Osteoblast (primary cell): ENCODE results near the gene ZFYVE27. TPM values are rescaled to one million over a fixed set of nuclear protein-coding genes. Genes with fewer than 3 reads are reported as not detected.

Source experiments
- DNase-seq: peaks from one replicate; pipeline ENCODE4 v3.0.0; 2011; ENCODE audit warnings: low spot score, mixed read lengths; ENCODE audit not compliant: insufficient read length; ENCODE audit errors: missing footprints
- H2AFZ ChIP-seq: 2 replicates; pipeline ENCODE4 v1.6.0; 2011; ENCODE audit warnings: mild to moderate bottlenecking, low read length
- H3K27ac ChIP-seq: 2 replicates; pipeline ENCODE4 v1.5.1; 2011; ENCODE audit warnings: mild to moderate bottlenecking, low read depth, low read length, moderate library complexity
- H3K27me3 ChIP-seq: 2 replicates; pipeline ENCODE4 v1.6.0; 2012; ENCODE audit warnings: mild to moderate bottlenecking, control low read depth, inconsistent platforms, low read length, moderate library complexity; ENCODE audit not compliant: insufficient read depth
- H3K36me3 ChIP-seq: 2 replicates; pipeline ENCODE4 v1.5.1; 2011; ENCODE audit warnings: mild to moderate bottlenecking, low read length, control low read depth, moderate library complexity; ENCODE audit not compliant: insufficient read depth
- H3K4me1 ChIP-seq: 2 replicates; pipeline ENCODE4 v1.5.1; 2011; ENCODE audit warnings: mild to moderate bottlenecking, low read length, control low read depth, moderate library complexity; ENCODE audit not compliant: insufficient read depth
- H3K4me2 ChIP-seq: 2 replicates; pipeline ENCODE4 v1.6.0; 2011; ENCODE audit warnings: mild to moderate bottlenecking, low read length; ENCODE audit not compliant: insufficient read depth
- H3K4me3 ChIP-seq: fragments of 200-600 bp; sonication (generic); 3 replicates; pipeline ENCODE4 v1.5.1; 2012; ENCODE audit warnings: mild to moderate bottlenecking, low read length, inconsistent platforms; ENCODE audit not compliant: insufficient read depth
- H3K79me2 ChIP-seq: 2 replicates; pipeline ENCODE4 v1.6.0; 2012; ENCODE audit warnings: mild to moderate bottlenecking, low read length, control low read depth, inconsistent platforms; ENCODE audit not compliant: insufficient read depth
- H3K9me3 ChIP-seq: 2 replicates; pipeline ENCODE4 v1.5.1; 2011; ENCODE audit warnings: low read depth, low read length, control low read depth
- H4K20me1 ChIP-seq: 2 replicates; pipeline ENCODE4 v1.6.0; 2012; ENCODE audit warnings: mild to moderate bottlenecking, low read length, control low read depth; ENCODE audit not compliant: insufficient read depth
- total RNA-seq: library from RNA; depleted of rRNA; stranded (reverse); fragments of >200 nt; gene quantifications from 2 replicates; pipeline ENCODE4 v1.2.3, GENCODE V29; 2012
- TF ChIP-seq, protein P1 (sequence below): IDR thresholded peaks from 2 replicates; pipeline ENCODE4 v1.5.1; 2011; ENCODE audit warnings: mild to moderate bottlenecking, low read depth, low read length, moderate library complexity; ENCODE audit errors: extremely low read depth

The ZFYVE27 gene
- total RNA-seq, 1 donor, result 19.9 TPM

DNA sequence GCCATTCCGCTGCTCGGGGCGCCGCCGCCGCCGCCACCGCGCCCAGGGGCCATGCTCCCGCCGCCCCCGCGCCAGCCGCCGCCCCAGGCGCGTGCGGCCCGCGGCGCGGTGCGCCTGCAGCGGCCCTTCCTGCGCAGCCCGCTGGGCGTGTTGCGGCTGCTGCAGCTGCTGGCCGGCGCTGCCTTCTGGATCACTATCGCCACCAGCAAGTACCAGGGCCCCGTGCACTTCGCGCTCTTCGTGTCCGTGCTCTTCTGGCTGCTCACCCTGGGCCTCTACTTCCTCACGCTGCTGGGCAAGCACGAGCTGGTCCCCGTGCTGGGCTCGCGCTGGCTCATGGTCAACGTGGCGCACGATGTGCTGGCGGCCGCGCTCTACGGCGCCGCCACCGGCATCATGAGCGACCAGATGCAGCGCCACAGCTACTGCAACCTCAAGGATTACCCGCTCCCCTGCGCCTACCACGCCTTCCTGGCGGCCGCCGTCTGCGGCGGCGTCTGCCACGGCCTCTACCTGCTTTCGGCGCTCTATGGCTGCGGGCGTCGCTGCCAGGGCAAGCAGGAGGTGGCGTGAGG, 23.0 kb upstream of the ZFYVE27 start:
- H3K9me3 ChIP-seq, result no peaks in the 10 kb centered on the region
- peaks cover 29% of the 10 kb centered on the region for H3K36me3 ChIP-seq
- peak overlapping the region; percentile 85 for H3K4me3 ChIP-seq
- H2AFZ ChIP-seq, result peak overlapping the region; percentile 78
- peak; percentile 97 for DNase-seq
- peak overlapping the region; percentile 67 for H3K27ac ChIP-seq
- H3K4me2 ChIP-seq, result peak overlapping the region; percentile 92
- peaks cover 43% of the 10 kb centered on the region for H3K4me1 ChIP-seq
- H4K20me1 ChIP-seq, result peaks cover 34% of the 10 kb centered on the region
- TF ChIP-seq, protein P1, sequence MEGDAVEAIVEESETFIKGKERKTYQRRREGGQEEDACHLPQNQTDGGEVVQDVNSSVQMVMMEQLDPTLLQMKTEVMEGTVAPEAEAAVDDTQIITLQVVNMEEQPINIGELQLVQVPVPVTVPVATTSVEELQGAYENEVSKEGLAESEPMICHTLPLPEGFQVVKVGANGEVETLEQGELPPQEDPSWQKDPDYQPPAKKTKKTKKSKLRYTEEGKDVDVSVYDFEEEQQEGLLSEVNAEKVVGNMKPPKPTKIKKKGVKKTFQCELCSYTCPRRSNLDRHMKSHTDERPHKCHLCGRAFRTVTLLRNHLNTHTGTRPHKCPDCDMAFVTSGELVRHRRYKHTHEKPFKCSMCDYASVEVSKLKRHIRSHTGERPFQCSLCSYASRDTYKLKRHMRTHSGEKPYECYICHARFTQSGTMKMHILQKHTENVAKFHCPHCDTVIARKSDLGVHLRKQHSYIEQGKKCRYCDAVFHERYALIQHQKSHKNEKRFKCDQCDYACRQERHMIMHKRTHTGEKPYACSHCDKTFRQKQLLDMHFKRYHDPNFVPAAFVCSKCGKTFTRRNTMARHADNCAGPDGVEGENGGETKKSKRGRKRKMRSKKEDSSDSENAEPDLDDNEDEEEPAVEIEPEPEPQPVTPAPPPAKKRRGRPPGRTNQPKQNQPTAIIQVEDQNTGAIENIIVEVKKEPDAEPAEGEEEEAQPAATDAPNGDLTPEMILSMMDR, result no peak
- no peaks in the 10 kb centered on the region for H3K27me3 ChIP-seq
- peaks cover 51% of the 10 kb centered on the region for H3K79me2 ChIP-seq

DNA sequence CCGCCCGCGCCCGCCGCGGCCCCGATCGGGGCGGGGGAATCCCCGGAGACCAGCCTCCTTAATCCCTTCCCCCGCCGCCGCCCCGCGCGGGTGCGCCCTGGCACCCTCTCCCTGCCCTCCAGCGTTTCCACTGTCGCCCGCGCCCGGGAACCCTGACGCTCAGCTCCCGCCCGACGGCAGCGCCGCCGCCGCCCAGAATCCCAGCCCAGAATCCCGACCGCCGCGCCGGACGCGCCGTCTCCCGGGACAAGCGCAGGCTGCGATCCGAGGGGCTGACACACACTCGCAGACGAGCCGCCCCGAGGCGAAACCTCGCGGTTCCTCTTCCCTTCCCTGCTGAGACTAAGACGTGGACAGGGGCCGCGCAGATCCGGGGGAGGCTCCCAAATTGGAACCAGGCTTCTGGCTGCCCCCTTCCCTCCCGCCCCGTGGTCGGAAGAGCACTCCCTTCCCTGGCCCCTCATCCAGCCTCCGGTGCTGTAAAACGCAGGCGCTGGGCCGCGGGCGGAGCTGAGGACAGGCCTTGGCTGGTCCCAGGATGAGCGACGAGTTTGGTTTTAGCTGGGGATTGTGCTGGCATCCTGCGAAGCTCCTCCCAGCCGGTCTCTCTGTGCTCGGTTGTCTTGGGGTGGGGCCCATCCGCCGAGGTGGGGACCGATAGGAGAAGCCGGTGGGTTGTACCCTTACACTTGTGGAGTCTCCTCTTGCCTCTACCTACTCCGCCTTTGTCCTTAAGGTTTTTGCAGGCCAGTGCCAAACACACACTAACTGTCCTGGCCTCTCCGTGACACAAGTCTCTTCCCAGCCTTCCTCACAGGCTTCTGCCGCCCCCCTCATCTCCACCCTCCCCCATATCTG, 22.3 kb upstream of the ZFYVE27 start:
- peak overlapping the region; percentile 17 for H2AFZ ChIP-seq
- peaks cover 34% of the 10 kb centered on the region for H4K20me1 ChIP-seq
- peak; percentile 99 for DNase-seq
- H3K4me3 ChIP-seq, result peak overlapping the region; percentile 85
- H3K79me2 ChIP-seq, result peaks cover 53% of the 10 kb centered on the region
- H3K36me3 ChIP-seq, result peaks cover 32% of the 10 kb centered on the region
- TF ChIP-seq, protein P1, result no peak
- no peaks in the 10 kb centered on the region for H3K27me3 ChIP-seq
- peak overlapping the region; percentile 92 for H3K4me2 ChIP-seq
- no peaks in the 10 kb centered on the region for H3K9me3 ChIP-seq
- H3K27ac ChIP-seq, result peak overlapping the region; percentile 67
- peaks cover 36% of the 10 kb centered on the region for H3K4me1 ChIP-seq

DNA sequence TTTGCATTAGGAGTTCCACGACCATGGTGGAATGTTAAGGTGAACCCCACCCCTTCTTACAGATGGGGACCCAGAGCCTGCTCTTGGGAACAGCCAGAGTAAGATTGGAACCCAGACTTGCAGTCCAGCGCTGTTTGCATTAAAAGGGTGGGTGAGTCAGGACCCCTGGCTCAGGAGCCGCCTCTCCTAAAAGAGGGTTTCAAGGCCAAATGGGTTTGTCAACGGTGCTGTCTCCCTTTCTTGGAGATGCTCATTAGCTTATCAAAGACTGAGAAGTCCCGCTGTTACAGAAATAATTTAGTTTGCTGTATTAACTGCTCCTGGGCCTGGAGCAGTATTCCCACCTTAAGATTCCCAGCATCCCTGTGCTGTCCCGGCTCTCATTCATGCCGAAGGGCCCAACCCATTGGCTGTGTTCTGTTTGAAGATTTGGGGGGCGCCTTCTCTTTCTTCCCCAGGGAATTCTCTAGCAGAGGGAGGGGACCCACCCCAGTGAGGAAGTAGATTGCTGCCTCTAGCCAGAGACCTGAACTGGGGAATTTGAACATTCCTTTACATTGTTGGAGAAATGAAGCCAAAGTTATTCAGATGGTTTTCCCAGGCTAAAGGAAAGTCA, 21.6 kb upstream of the ZFYVE27 start:
- H3K4me3 ChIP-seq, result peak overlapping the region; percentile 85
- peak overlapping the region; percentile 67 for H3K27ac ChIP-seq
- H3K9me3 ChIP-seq, result no peaks in the 10 kb centered on the region
- H3K4me2 ChIP-seq, result peak overlapping the region; percentile 92
- H3K79me2 ChIP-seq, result peaks cover 53% of the 10 kb centered on the region
- H4K20me1 ChIP-seq, result peaks cover 34% of the 10 kb centered on the region
- TF ChIP-seq, protein P1, result no peak
- peaks cover 32% of the 10 kb centered on the region for H3K36me3 ChIP-seq
- H3K4me1 ChIP-seq, result peaks cover 31% of the 10 kb centered on the region
- H2AFZ ChIP-seq, result peak overlapping the region; percentile 17
- no peaks in the 10 kb centered on the region for H3K27me3 ChIP-seq
- peak; percentile 78 for DNase-seq

DNA sequence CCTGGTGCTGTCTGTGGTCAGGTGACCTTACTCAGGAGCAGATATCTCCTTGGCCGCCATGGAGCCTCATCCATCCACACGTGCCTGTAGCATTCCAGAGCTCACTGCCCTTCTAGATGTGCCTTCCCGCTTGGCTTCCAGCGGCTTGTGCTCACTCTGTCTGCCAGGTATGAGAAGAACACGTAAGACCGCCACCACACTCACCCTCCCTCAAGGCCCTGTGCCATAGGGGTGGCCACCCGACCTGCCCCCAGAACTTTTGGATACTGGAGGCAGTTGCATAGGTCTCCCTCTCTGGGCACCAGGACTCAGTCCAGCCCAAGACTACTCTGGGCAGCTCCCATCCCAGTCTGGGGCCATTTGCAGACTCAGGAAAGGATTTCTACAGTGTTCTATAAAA, 19.3 kb upstream of the ZFYVE27 start:
- H3K4me3 ChIP-seq, result no peak overlapping the region
- H3K36me3 ChIP-seq, result peaks cover 32% of the 10 kb centered on the region
- peaks cover 23% of the 10 kb centered on the region for H3K4me1 ChIP-seq
- no peak overlapping the region for H2AFZ ChIP-seq
- peaks cover 53% of the 10 kb centered on the region for H3K79me2 ChIP-seq
- DNase-seq, result no peak
- no peak overlapping the region for H3K4me2 ChIP-seq
- H3K27me3 ChIP-seq, result no peaks in the 10 kb centered on the region
- H3K9me3 ChIP-seq, result no peaks in the 10 kb centered on the region
- TF ChIP-seq, protein P1, result no peak
- no peak overlapping the region for H3K27ac ChIP-seq
- peaks cover 34% of the 10 kb centered on the region for H4K20me1 ChIP-seq
